NCI-H748 (cell line): ENCODE results near the gene MVB12B.
A peak's percentile ranks its signal among the peaks of the same experiment; 100 is the strongest.
"Not testable (repeated sequence)": the region's sequence is repeated elsewhere in the genome, so short reads cannot be mapped to it uniquely, and the experiment has no call there.

Experiments
- DNase-seq: peaks from one replicate; lab custom pipeline; 2025; ENCODE audit not compliant: unreplicated experiment; lab: John Stamatoyannopoulos, UW

Gene MVB12B

DNA sequence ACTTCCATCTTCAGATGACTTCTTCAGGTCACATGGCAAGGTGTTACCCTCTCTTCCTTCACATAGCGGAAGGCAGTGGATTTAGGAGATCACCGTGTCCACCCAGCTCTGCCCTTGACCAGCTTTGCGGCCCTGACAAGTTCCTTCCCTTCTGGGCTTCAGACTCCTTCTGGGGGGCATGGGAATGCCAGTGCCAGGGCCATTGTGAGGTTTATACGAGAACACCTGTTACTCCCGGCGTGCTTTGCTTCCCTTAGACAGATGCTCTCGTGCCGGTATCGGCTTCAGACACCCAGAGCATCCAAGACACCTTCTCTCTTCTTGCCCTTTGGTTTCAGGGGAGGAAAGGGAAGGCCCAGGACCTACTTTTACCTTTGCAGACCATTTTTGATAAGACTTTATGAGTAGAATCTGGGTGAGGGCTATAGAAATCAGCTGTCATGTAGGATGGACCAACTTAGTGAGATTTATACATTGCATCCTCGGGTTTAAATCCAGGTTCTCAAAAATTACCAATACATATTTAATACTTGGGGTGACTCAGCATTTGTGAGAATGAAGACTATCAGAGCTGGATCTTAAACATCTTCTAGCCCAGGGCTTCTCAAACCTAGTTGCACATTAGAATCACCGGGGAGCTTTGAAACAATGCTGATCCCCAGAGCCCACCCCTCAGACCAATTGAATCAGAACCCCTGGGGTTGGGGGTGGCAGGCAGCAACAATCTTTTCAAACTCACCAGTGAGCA lies 138.2 kb downstream of the MVB12B start:
- DNase-seq, result no peak

- no peak for DNase-seq
These were observed 139.3 kb downstream of the MVB12B start for GRCh38 chr9:126465977-126466376.

DNA sequence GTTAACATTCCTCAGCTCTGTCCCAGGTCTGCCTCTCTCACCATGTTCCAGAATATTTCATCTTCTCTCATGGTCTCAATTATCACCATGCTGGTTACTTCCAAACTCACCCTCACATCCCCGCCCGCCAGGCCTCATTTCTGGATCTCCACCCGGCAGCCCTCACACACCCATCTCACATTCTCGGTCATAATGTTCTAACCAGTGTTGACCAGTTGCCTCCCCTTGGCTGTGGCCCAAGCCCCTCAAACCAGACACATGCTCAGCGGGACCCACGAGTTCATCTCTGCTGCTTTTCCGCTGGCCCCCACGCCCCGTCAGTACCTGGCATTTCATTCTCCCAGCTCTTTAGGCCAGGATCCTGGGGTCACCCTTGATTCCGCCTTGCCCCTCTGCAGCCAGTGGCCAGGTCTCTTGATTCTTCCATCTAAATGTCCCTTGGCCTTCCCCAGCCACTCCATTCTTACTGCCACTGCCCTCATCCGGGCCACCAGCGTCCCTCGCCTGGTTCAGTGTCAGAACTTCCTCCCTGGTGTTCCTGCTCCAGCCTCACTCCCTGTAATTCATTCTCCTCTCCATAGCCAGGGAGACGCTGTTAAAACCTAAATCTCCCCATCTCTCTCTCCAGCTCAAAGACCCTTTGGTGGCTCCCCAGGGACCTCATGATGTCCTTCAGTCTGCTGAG lies 141.7 kb downstream of the MVB12B start:
- no peak for DNase-seq

DNA sequence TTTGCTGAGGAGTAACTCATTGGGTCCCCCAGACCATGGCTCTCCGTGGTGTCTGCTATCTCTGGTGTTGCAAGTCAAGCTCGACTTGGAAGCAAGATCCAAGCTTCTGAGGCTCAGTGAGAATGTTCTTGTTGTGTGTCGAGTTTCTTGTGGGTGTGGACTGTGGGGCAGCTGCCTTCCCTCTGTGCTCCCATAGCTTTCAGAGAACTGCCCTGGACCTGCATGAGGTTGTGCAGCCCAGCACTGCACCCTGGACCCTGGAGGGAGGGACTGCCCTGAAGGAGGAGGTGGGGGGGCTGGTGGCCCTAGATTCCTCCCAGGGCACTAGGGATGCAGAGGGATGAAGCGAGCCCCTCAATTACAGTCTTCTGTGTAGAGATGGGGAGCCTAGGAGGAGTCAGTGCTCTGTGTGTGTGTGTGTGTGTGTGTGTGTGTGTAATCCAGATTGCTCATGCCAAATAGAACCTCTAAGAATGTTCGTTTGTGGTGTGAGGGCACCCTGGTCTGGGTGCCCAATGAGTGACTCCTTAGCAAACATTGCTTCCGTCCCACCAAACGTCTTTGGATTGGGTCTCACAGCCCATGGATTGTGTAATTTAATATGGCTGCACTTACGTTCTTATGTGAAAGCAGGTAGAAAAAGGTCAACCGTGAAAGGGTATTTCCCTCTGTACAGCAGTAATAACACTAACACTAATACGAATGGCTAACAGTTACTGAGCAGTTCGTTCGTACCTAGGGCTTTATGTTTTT lies 143.8 kb downstream of the MVB12B start:
- DNase-seq, result no peak

DNA sequence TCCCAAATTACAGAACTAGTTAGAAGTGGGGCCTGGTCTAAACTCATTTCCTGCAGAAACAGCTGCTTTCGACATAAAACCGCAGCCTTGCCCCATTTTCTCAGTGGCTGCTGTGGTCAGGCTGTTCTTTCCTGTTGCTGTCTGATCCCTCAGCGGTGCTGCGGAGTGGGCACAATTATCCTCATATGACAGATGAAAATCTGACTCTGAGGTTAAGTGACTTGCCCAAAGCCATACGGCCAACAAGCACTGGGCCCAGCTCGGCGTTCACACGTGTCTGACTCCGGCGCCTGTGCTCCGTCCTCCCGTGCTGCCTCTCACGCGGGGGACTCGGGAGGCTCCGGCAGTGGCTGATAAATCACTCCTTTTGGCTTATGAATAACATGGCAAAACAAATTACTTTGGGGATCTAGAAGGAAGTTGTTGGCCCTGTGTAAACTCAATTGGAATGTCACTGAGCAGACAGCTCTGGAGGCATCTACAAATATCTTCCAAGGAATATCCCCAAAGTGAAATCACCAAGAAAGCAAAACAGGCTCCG lies 144.5 kb downstream of the MVB12B start:
- no peak for DNase-seq

DNA sequence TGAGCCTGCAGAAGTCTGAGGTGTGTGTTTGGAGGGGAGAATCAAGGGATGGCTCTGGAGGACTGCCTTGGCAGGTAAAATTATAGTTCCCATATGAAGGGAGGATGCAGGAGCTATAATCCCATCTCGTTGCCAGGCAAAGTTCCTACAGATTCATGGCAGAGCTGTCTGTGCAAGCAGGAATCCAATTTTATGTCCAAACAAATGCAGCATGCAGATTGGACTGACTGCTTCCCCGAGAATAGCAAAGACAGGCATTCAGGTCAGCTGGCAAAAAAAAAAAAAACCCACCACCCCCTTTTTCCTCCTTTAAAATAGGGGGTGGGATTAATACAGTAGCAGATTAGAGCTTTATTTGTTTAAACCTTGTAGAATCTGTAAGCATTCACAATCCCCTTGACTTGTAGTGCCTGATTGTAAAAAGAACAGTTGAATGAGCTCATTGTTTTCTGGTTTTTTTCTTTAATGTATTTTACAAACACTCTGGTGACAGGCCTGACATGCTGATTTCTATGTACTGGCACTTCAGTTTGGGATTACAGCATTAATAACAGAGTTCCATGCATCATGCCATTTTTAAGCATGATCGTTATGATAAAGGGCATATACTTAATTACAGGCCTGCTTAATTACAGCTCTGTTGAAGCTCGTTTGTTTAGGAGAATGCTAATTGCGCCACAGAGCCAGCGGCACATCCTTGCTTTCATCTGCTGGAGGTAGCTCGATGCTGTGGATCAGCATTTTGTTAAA lies 145.7 kb downstream of the MVB12B start:
- peak; percentile 63 for DNase-seq

GRCh38 chr9:126472948-126473298 lies 146.3 kb downstream of the MVB12B start:
- no peak for DNase-seq

GRCh38 chr9:126474206-126474765 lies 147.7 kb downstream of the MVB12B start:
- no peak for DNase-seq

DNA sequence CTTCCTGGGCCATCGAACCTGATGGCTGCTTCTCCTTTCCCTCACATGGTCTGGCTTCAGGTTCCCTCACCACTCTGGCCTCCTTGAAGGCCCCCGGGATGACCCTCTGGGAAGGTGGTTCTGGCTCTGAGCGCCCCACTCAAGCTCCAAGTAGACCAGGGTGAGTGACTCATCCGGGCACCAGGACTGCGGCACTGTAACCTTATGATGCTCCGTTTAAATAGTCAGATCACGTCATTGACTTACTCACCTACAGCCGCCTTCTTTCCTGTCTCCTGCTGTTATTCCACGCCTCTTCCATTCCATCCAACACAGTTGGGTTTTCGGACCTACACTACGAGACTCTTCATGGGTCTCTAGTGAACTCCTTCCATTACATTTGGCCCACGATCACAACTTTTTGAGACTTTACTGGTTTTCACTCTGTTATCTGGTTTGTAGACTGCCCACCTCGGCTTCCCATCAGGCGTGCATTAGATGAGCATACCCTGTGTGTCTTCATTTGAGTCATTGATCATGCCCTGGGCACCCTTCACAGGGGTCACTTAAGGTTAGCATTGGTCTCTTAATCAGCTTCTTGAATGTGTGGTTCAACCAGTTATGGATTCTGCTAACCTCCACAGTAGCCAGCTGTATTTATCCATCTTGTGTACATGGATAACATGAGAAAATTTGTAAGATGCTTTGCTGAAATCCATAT lies 148.3 kb downstream of the MVB12B start:
- DNase-seq, result no peak

- no peak for DNase-seq
These were observed 149.4 kb downstream of the MVB12B start for GRCh38 chr9:126475933-126476555.

DNA sequence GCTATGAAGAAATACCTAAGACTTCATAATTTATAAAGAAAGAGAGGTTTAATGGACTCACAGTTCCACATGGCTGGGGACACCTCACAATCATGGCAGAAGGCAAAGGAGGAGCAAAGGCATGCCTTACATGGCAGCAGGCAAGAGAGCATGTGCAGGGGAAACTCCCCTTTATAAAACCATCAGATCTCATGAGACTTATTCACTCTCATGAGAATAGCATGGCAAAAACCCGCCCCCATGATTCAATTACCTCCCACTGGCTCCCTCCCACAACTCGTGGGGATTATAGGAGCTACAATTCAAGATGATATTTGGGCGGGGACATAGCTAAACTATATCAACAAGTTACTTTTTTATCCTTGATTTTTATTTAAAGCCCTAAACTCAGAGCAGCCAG lies 150.8 kb downstream of the MVB12B start:
- not testable (repeated sequence) for DNase-seq

- no peak for DNase-seq
These were observed 151.8 kb downstream of the MVB12B start for GRCh38 chr9:126478216-126478981.

- DNase-seq, result no peak
These were observed 152.9 kb downstream of the MVB12B start for GRCh38 chr9:126479515-126479914.

- DNase-seq, result no peak
These were observed 154.2 kb downstream of the MVB12B start for GRCh38 chr9:126480813-126481212.

- DNase-seq, result no peak
These were observed 155.2 kb downstream of the MVB12B start for GRCh38 chr9:126481862-126482261.

DNA sequence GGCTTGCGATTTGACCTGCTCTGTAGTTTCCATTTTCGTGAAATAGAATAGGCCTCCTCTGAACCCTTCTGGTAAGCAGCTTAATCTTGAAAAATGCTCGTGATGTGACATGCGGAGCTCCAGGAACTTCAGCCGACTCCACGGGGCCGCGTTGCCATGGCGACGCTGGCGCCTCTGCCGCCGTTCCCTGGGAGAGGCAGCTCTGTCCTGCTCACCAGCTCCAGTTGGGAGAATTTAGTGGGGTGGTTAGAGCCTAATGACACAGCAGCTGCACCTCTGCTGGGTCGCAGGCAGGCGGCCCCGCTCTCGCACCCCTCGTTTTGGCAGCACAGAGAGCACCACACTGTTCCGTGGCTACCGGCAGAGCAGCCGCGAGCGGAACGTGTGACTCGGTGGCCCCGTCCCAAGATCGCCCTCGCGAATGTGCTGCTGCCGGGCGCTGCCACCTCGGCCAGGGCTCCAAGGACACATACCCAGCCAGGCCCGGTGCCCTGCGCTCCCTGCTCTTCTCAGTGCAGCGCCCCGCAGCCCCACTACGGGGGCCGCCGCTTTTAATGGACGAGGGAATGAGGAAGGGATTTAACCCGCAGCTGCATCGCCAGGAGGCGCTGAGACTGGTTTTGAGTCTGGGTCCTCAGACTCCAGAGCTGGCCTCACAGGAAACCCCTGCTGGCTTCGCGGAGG lies 155.9 kb downstream of the MVB12B start:
- no peak for DNase-seq

- no peak for DNase-seq
These were observed 156.9 kb downstream of the MVB12B start for GRCh38 chr9:126483468-126484073.

DNA sequence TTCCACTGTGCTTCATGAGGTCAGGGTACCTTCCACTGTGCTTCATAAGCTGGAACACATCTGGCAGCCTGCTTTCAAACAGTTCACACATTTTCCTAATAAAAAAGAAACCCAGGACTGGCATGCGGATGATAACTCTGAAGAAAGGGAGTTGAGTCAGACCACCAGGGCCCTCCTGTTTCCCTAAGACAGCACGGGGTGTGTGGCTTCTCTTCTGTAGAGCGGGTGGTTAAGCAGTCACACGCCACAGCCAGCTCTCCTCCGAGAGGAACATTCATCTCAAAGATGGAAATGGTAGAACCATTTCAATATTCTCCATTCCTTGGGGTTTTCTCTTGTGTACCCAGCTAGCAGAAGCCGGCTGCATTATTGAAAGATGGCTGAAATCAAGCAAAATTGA lies 159.0 kb downstream of the MVB12B start:
- DNase-seq, result no peak
